Inferior parietal cortex (tissue), 1 donor: Measurements from ENCODE around the gene DARS1.
"Not testable (repeated sequence)": the region's sequence is repeated elsewhere in the genome, so short reads cannot be mapped to it uniquely, and the experiment has no call there.

Experiments used
- DNase-seq: peaks from one replicate; pipeline ENCODE4 v3.0.0-alpha.2; 2016; ENCODE audit errors: extremely low spot score

The DARS1 gene

DNA sequence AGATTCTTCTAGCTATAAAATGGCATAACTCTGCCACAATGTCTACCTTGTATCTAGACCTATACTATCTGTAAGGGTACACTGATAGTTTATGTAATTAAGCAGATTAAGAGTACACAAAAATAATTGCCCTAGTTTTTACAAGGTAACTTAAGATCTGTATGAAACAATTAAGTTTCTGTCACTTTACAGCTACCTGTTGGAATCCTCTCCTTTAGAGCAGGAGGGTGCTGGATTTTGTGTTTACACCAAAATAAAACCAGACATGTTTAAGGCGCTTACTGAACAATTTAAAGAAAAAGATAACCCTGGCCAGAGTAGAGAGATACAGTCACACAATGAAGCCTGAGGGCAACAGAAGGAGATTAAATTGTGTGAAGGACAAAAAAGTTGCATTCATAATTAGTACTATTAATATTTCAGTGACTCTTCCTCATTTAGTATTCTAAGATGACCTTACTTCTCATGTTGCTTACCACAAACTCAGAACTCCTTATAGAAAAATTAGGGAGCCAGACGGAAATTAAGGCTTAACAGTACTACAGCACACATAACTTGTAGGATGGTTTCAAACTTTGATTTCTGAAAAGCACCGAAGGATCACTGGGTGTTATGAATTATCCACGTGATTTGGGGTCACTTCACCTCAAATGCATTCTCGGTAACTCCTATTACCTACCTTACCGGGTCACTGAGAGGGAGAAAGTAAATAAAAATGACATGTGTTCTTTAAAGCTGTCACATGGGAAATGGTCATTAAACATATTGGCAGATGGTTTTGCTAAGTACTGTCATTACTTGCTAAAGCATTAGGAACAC is 1.0 kb downstream of the DARS1 start:
- no peak for DNase-seq

DNA sequence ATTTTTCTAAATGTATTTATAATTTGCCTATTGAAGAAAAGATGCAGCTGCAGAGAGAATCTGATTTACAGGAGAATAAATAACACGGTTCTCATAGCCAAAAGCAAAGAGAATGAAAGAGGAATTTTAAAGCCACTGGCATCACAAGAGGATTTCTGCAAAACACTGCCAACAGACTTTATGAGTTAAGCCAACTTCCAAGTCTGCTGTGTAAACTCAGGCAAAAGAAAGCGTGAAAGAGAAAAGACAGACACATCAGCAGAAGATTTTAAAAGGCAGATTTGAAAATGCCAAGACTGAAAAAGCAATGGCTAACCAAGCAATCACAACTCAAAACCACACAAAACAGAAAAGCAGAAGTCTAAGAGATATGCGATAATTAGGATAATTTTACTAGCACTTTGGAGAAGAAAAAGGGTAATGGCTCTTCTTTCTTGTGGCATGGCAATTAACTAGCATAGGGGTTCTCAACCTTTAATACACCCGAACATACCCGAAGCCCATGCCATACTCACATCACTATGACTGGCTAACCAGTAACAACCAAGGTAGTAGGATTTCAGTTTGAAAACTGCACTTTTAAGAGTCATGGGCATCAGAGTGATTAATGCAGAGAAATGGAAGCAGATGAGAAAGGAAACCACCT is 4.9 kb downstream of the DARS1 start:
- DNase-seq, result no peak

DNA sequence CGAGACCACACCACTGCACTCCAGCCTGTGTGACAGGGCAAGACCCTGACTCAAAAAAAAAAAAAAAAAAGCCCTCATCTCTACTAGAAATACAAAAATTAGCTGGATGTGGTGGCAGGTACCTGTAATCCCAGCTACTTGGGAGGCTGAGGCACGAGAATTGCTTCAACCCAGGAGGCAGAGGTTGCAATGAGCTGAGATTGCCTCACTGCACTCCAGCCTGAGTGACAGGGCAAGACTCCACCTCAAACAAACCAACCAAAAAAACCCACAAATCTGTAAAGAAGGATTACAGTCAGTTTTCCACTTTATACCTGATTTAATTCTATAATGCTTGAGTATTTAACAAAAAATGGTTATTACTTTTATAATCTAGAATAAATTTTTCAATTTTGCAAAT is 9.7 kb downstream of the DARS1 start:
- no peak for DNase-seq

DNA sequence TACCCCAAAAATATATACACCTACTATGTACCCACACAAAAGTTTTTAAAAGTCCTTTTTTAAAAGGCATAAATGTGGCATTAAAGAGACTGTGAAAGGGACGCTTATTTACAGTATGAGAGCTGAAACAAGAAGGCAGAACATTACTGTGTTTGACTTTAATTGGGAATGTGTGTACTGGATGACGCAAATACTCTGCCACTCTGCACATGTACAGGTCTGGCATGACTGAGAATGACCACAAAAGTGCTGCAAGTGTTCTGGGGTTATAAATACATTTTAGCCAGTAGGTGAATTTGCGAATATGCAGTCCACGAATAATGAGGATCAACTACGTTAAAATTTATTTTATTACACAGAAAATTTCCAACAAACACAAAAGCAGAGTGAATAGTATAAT is 11.4 kb downstream of the DARS1 start:
- DNase-seq, result no peak

DNA sequence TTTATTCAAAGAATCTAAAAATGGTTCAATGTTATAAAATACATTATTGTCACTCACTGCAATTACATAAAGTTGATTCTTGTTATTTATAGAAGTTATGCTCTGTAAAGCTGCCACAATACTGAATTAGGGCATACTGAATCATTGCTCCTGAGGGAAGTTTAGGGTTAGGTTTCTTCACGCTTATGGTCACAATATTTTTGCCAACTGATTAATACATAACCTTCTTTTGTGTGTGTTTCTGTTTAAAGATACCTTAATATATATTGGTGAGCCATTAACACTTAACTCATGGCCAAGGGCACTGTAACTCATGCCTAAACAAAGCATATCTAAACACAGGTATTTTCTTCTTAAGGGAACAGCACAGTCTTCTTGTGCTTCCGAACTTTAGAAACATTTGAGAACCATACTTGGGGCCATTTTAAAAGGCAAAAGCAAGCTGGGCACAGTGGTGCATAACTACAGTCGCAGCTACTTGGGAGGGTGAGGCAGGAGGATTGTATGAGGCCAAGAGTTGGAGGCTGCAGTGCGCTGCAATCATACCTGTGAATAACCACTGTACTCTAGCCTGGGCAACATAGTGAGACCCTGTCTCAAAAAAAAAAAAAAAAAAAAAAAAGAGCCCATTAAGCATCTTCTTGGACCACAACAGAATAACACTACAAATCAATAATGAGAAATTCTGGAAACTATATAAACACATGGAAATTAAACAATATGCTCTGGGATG is 15.6 kb downstream of the DARS1 start:
- DNase-seq, result no peak

DNA sequence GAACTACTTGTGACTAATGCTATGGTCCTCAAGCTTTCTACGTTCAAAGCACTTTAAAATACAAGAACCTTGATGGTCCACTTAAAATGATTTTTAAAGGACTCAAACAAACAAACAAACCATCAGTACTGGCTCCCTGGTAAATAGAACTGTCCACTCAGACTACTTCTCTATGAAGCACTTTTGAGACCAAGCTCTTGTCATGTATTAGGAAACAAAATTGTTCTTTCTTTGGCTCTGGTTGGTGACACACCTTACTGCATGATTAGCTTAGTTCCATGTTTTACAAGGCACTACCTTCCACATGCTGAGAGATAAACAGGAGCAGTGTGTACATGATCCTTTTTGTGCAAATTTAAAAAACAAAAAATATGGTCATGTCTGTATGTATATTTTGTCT is 19.7 kb downstream of the DARS1 start:
- no peak for DNase-seq

DNA sequence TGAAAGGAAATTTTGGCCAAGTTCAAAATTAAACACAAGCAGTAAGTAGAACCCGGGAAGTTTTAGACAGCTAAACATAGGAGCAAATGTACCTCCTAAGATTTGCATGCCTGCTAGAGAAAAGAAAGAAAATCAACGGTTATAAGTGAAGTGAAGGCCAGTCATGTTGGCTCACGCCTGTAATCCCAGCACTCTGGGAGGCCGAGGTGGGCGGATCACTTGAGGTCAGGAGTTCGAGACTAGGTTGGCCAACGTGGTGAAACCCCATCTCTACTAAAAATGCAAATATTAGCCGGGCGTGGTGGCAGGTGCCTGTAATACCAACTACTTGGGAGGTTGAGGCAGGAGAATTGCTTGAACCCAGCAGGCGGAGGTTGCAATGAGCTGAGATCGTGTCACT is 21.0 kb downstream of the DARS1 start:
- DNase-seq, result not testable (repeated sequence)

DNA sequence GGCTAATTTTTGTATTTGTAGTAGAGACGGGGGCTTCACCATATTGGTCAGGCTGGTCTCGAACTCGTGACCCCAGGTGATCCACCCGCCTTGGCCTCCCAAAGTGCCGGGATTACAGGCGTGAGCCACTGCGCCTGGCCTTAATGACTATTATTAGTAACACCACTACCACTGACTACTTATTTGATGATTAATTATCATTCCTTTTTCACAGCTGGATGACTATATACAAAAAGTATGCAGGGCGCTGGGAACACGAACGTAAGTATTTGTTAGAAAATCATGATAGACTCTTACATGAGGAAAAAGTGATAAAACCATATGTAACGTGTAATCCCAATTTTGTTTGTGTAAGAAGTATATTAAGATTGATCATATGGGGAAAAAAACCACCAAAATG is 21.6 kb downstream of the DARS1 start:
- DNase-seq, result no peak

DNA sequence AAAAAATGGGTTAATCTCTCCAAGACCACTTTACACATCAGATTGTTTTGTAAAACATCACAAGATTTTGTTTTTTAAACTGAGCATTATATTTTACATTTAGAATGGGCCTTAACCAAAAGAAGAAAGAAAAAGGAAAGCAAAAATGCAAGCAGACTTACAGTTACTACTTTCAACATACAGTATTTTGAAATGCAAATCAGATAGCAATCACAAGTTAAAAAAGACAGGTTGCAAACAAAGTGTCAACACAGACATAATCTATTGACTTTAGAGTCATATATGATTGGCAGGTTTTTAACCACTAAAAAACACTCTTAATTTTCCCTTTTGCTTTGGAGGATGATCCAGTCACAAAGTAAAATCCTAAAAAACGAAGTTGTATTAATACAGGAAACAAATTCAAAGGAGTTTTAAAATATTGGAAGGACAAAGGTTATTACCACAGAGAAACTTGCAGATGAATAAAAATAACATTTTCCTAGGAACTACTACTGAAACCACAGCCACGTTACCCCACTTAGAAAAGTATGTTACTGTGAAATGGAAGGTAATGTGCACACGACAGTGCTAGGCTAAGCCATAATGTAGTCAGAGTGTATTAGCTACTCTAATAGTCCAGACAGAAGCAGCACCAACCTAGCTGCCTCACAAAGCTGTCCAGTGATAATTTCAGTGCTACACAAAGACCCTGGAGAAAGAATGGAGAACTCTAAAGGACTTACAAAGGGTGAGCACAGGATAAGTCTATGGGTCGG is 22.9 kb downstream of the DARS1 start:
- DNase-seq, result no peak

DNA sequence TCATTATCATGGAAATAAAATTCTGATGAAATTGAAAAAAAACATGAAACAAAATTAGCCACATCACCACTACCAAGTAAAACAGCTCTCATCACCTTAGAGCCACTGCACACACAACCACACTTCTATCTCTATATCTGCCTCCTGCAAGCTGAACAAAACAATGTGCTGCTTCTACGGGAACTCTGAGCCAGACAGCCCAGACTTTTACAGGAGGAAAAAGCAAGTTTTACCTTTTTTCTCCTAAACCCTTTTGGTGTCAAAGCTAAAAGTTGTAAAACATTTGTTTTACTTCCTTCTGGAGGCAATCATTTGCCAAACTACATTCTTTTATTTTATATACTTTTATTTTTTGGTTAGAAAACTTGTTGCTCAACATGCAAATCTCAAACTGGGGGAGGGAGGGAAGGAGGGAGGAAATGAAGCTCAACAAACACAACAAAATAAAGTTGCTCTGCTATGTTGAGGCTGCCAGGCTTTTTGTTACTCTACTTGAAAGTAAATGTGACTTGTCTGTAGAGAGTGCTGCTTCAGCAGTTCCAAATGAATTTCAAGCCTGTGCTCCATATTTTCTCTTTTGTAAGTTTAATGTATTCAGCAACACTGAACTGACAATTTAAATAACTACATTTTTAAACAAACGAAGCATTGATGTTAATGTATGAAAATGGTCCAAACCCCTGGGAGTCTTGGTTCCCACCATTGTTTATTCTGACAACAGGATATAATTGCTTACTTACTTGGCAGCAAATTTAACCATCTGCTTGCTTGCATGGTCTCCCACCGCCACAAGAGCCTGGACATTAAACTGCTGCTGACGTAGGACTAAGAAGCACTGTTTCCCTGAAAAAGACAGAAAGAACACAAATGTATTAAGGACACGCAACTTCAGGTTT is 24.5 kb downstream of the DARS1 start:
- no peak for DNase-seq

DNA sequence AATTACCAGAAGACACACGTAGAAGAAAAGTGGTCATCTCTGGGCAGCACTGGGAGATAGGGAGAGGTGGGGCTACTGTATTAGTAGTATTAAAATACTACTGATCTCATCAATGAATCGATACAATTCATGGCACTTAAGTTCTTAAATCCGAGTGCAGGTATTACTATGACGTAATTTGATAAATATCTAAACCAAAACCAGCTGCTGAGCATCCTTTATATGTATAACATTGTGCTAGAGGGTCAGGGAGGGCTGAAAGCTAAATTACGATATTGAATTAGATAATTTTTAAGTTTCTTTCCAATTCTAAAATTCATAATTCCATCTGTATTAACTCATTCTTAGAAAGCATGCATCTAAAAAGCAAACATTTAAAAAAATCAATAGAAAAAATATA is 25.3 kb downstream of the DARS1 start:
- DNase-seq, result no peak

DNA sequence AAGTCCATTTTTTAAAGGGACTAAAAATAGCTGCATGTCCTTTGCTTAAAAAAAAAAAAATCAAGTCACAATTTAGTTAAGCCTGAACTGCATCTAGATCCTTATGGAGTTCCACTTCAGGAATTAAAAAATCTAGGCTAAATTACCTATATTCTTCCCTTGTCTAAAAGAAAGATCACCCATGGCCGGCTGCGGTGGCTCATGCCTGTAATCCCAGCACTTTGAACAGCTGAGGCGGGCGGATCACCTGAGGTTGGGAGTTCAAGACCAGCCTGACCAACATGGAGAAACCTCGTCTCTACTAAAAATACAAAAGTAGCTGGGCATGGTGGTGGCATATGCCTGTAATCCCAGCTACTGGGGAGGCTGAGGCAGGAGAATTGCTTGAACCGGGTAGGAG is 26.5 kb downstream of the DARS1 start:
- not testable (repeated sequence) for DNase-seq

DNA sequence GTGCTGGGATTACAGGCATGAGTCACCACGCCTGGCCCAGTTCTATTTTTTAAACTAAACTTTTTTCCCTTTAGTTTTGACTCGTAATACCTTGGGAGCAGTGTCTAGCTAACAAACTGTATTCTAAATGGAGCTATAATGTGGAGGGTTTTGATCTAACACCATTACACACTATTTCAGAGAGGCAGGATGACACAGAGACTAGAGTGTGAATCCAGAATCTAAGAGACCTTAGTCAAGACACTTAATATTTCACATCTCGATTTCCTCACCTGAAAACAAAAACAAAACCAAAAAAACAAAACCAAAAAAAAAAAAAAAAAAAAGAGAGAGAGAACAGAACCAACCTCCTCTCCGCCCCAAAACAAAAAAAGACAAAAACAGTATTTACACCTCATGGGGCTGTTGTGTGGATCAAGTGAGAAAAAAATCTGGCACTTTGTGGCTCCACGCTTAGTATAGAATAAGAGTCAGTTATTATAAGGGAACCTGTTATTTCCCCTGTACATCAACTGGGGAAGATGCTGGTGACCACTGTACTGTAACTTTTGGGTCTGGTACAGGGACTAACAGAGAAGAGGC is 31.3 kb downstream of the DARS1 start:
- no peak for DNase-seq

DNA sequence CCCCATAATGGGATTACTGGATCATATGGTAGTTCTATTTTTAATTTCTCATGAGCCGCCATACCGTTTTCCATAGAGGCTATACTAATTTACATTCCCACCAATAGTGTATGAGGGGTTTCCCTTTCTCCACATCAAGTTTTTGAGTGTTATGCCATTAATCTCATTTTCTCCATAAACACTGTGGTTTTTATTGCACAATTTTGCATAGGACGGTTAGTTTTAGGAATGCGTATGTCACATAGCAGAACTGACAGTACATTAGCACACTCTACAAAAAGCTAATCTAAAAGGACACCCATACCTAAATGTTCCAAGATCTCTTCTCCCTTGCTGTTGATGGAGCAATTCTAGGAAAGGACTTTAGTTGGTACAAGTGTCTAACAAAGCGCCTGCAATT is 32.5 kb downstream of the DARS1 start:
- DNase-seq, result no peak

DNA sequence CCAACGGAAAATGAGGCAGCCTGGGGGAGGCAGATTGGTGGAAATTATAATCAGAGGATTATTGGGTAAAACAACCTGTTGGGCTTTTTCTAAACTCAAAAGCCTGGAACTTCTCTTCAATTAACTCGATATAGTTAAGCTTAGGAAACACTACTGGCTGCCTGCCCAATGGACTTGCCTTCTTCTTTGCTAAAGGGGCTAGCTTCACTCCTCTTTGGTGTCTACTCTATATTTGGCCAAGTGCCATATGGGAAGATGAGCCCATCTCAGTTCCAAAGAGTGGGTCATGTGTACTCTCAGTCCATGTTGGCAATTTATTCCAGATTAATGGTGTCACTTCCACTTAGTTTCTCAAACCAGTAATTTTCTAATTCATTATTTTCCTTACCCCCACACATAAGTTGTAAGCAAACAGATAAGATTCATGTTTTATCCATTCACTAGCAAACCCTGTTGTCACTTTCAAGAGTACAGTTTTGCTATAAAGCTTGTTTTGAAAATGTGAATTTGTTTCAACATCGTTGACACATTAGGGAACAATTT is 34.3 kb downstream of the DARS1 start:
- no peak for DNase-seq

DNA sequence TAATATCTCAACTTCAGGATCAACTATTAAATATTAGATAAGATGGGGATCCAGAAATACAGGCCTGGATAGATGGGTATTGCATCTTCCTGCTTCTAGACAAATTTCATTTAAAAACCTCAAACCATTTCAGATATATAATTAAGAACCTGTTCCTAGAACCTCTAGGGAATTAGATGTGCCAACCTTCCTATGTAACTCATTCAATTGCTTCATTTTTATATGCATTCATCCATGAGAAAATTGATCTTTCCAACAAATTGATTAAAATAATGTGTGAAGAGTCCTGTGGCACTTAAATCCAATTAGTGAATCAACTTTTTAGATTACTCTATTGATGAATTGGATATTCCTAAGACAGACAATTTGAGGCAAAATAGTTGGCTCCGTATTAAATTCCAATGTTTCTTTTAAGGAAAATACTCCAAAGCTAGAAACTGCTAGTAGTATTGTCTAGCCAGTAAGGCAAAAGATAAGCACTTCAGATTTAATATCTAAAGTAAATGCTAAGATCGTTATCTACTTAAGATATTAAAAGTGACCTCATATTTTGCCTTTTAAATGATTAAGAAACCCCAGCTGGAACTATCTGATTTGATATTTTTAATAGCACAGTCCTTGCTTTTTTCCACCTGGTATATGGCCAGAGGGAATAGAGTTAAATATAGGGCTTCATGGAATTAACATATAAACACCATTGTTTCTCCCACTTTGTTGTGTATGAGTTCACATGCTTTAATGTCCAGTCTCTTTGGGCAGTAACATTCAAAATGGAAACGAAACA is 35.8 kb downstream of the DARS1 start:
- no peak for DNase-seq

DNA sequence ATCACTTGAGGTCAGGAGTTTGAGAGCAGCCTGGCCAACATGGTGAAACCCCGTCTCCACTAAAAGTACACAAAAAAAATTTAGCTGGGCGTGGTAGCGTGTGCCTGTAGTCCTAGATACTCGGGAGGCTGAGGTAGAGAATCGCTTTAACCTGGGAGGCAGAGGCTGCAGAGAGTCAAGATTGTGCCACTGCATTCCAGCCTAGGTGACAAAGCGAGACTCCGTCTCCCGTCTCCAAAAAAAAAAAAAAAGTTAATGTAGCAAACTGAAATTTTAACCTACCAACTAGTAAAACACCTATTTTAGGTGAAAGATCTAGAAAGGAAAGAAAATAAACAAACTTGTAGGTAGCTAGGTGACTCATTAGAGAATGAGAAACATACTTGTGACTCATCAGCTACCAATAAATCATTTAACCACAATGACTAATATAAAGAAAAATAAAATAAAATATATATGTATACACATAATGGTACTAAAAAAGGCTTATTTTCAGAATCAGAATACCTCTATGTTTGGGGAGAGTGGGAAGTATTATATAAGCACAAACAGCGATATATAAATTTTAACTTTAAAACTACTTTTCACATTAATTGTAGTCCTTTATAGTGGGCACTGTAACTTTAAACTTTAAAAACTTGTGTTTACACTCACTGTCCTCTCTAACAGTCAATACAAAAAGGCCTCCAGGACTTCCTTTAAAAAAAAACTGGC is 36.6 kb downstream of the DARS1 start:
- no peak for DNase-seq

DNA sequence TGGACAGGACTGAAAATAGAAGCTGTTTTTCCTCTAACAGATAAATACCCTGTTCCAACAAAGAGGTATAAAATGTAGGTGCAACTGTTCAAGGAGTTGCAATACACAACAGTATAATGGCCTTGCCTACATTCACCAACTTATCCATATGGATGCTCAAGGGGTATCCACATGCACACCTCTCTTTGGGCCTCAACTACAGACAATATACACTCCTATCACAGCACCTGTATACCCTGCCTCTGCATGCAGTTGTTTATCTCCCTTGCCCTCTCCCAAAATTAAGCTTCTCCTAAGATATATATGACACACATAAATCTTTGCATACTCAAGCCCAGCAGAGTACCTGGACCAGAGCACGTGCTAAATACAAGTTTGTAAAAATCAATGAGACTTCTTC is 37.3 kb downstream of the DARS1 start:
- DNase-seq, result no peak

DNA sequence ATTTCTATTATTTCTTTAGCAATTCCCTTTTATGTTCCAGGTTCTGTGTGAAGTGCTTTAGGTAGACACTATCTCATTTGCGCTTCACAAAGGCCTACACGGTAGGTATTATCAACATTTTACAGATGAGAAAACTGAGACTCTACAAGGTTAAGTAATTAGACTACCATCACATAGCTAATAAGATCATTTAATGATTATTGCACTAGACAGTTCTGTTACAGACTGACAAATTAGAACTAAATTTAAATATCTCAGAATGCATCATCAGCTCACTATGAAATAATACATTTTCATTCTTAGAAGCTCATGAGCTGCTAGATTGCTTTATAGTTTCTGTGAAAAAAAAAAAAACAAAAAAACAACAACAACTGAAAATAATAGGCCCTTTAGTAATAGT is 37.9 kb downstream of the DARS1 start:
- DNase-seq, result no peak
